ENCODE measurements around the gene TRPV3. TPM values are rescaled to one million over a fixed set of nuclear protein-coding genes. Genes with fewer than 3 reads are reported as not detected.

Gene TRPV3
- total RNA-seq, 1 donor from 2014 or later, result 0.16 TPM

- Histone ChIP-seq H3K9ac (ENCODE audit: low read length) (no peak overlapping the region), H3K79me2 (ENCODE audit: insufficient read depth, low read length) (no peaks in the 10 kb centered on the region), H2AFZ (ENCODE audit: low read depth, low read length) (no peak overlapping the region), H3K4me2 (ENCODE audit: low read length) (no peak overlapping the region), H3K36me3 (ENCODE audit: insufficient read depth, low read length) (no peaks in the 10 kb centered on the region), H4K20me1 (ENCODE audit: insufficient read depth, low read length) (no peaks in the 10 kb centered on the region), H3K27ac (ENCODE audit: low read depth, low read length) (no peak overlapping the region), H3K4me3 (ENCODE audit: insufficient read depth, low read depth, low read length) (no peak overlapping the region), H3K27me3 (ENCODE audit: insufficient read depth, low read length) (peaks cover 2% of the 10 kb centered on the region), H3K4me1 (ENCODE audit: insufficient read depth, low read length) (no peaks in the 10 kb centered on the region), H3K9me3 (ENCODE audit: insufficient read depth, low read depth, low read length) (no peaks in the 10 kb centered on the region)
- Mint-ChIP-seq H3K9me3 (ENCODE audit: unreplicated experiment) (peaks cover 11% of the 10 kb centered on the region), H3K27me3 (ENCODE audit: low read depth, unreplicated experiment) (peaks cover 27% of the 10 kb centered on the region), H3K27ac (ENCODE audit: unreplicated experiment) (no peak overlapping the region), H3K4me1 (ENCODE audit: low read depth, unreplicated experiment) (no peaks in the 10 kb centered on the region), H3K4me3 (ENCODE audit: unreplicated experiment) (no peak overlapping the region), H3K36me3 (ENCODE audit: low read depth, unreplicated experiment) (no peaks in the 10 kb centered on the region)
- FAIRE-seq (no peak), DNase-seq (ENCODE audit: low read depth) (no peak)
- TF ChIP-seq CTCF (IDR thresholded peaks at IDR 0.05; ENCODE audit: insufficient read depth, low read depth, low read length) (no peak), EZH2 (IDR thresholded peaks at IDR 0.05; ENCODE audit: insufficient read depth, low read length) (no peak)
Measured at GRCh38 chr17:3546521-3546920, 11.1 kb downstream of the TRPV3 start.

GRCh38 chr17:3545151-3545550 lies 12.5 kb downstream of the TRPV3 start:
- H3K36me3 Mint-ChIP-seq (ENCODE audit: low read depth, unreplicated experiment), result no peaks in the 10 kb centered on the region
- FAIRE-seq, result no peak

More at GRCh38 chr17:3545151-3545550, 12.5 kb downstream of the TRPV3 start:
- no peak for TF ChIP-seq CTCF (IDR thresholded peaks at IDR 0.05; ENCODE audit: insufficient read depth, low read depth, low read length)
- TF ChIP-seq EZH2 (IDR thresholded peaks at IDR 0.05; ENCODE audit: insufficient read depth, low read length), result no peak
- Histone ChIP-seq H3K36me3 (ENCODE audit: insufficient read depth, low read length) (no peaks in the 10 kb centered on the region), H3K9ac (ENCODE audit: low read length) (no peak overlapping the region), H3K79me2 (ENCODE audit: insufficient read depth, low read length) (no peaks in the 10 kb centered on the region), H4K20me1 (ENCODE audit: insufficient read depth, low read length) (no peaks in the 10 kb centered on the region), H3K9me3 (ENCODE audit: insufficient read depth, low read depth, low read length) (no peaks in the 10 kb centered on the region), H3K4me3 (ENCODE audit: insufficient read depth, low read depth, low read length) (no peak overlapping the region), H3K4me1 (ENCODE audit: insufficient read depth, low read length) (no peaks in the 10 kb centered on the region), H3K27me3 (ENCODE audit: insufficient read depth, low read length) (peaks cover 5% of the 10 kb centered on the region), H2AFZ (ENCODE audit: low read depth, low read length) (no peak overlapping the region), H3K27ac (ENCODE audit: low read depth, low read length) (no peak overlapping the region), H3K4me2 (ENCODE audit: low read length) (no peak overlapping the region)
- no peak for DNase-seq (ENCODE audit: low read depth)
- Mint-ChIP-seq H3K4me1 (ENCODE audit: low read depth, unreplicated experiment) (no peaks in the 10 kb centered on the region), H3K27ac (ENCODE audit: unreplicated experiment) (no peak overlapping the region), H3K27me3 (ENCODE audit: low read depth, unreplicated experiment) (peaks cover 28% of the 10 kb centered on the region), H3K4me3 (ENCODE audit: unreplicated experiment) (no peak overlapping the region), H3K9me3 (ENCODE audit: unreplicated experiment) (peaks cover 12% of the 10 kb centered on the region)

All from astrocyte (in vitro differentiated cells and primary cell).